H9 (cell line): ENCODE results near the gene SLC28A3. TPM values are rescaled to one million over a fixed set of nuclear protein-coding genes. Genes with fewer than 3 reads are reported as not detected.

Experiments used
- DNase-seq: peaks from one replicate; pipeline ENCODE4 v3.0.0-alpha.2; 2017
- H2AFZ ChIP-seq: one replicate; pipeline ENCODE4 v1.6.1; 2013; ENCODE audit warnings: mild to moderate bottlenecking, low read length, control low read depth, moderate library complexity
- H2AK5ac ChIP-seq: 2 replicates; pipeline ENCODE4 v1.6.1; 2013; ENCODE audit warnings: low read length, control low read depth, mixed read lengths; ENCODE audit not compliant: insufficient read length
- H2BK120ac ChIP-seq: one replicate; pipeline ENCODE4 v1.6.1; 2013; ENCODE audit warnings: low read depth, mild to moderate bottlenecking, low read length, control low read depth, inconsistent platforms; ENCODE audit not compliant: poor library complexity, severe bottlenecking
- H2BK12ac ChIP-seq: 2 replicates; pipeline ENCODE4 v1.6.1; 2013; ENCODE audit warnings: low read length, control low read depth, mixed read lengths, low read depth; ENCODE audit not compliant: insufficient read length
- H2BK15ac ChIP-seq: 2 replicates; pipeline ENCODE4 v1.6.1; 2013; ENCODE audit warnings: low read depth, low read length, control low read depth
- H2BK20ac ChIP-seq: one replicate; pipeline ENCODE4 v1.6.1; 2013; ENCODE audit warnings: low read depth, mild to moderate bottlenecking, low read length, control low read depth, inconsistent platforms; ENCODE audit not compliant: poor library complexity, severe bottlenecking
- H2BK5ac ChIP-seq: 2 replicates; pipeline ENCODE4 v1.6.1; 2013; ENCODE audit warnings: low read length, control low read depth, mixed read lengths; ENCODE audit not compliant: insufficient read length
- H3K14ac ChIP-seq: 2 replicates; pipeline ENCODE4 v1.6.1; 2013; ENCODE audit warnings: low read length, control low read depth; ENCODE audit not compliant: insufficient read depth
- H3K18ac ChIP-seq: 2 replicates; pipeline ENCODE4 v1.6.1; 2013; ENCODE audit warnings: low read depth, mild to moderate bottlenecking, mixed read lengths, low read length, control low read depth; ENCODE audit not compliant: insufficient read length
- H3K23ac ChIP-seq: 2 replicates; pipeline ENCODE4 v1.6.1; 2013; ENCODE audit warnings: low read length, control low read depth, mixed read lengths, low read depth; ENCODE audit not compliant: insufficient read length
- H3K23me2 ChIP-seq: 2 replicates; pipeline ENCODE4 v1.6.1; 2013; ENCODE audit warnings: low read depth, mild to moderate bottlenecking, mixed read lengths, low read length, control low read depth; ENCODE audit not compliant: insufficient read length, poor library complexity, severe bottlenecking
- H3K27ac ChIP-seq: 2 replicates; pipeline ENCODE4 v1.5.1; 2013; ENCODE audit warnings: low read length, control low read depth, mixed read lengths, low read depth; ENCODE audit not compliant: insufficient read length
- H3K27me3 ChIP-seq: 2 replicates; pipeline ENCODE4 v1.6.1; 2013; ENCODE audit warnings: low read length, control low read depth, inconsistent platforms; ENCODE audit not compliant: insufficient read depth
- H3K4ac ChIP-seq: 2 replicates; pipeline ENCODE4 v1.6.1; 2013; ENCODE audit warnings: low read depth, mild to moderate bottlenecking, control low read depth, inconsistent platforms, low read length, moderate library complexity
- H3K4me1 ChIP-seq: 2 replicates; pipeline ENCODE4 v1.6.1; 2013; ENCODE audit warnings: low read length, control low read depth, inconsistent platforms; ENCODE audit not compliant: insufficient read depth
- H3K4me2 ChIP-seq: 2 replicates; pipeline ENCODE4 v1.6.1; 2013; ENCODE audit warnings: low read length, control low read depth, mixed read lengths; ENCODE audit not compliant: insufficient read length, insufficient read depth
- H3K56ac ChIP-seq: 2 replicates; pipeline ENCODE4 v1.6.1; 2013; ENCODE audit warnings: low read depth, mild to moderate bottlenecking, mixed read lengths, low read length, control low read depth; ENCODE audit not compliant: insufficient read length
- H3K79me1 ChIP-seq: 2 replicates; pipeline ENCODE4 v1.6.1; 2013; ENCODE audit warnings: low read depth, mild to moderate bottlenecking, moderate library complexity, low read length, control low read depth, inconsistent platforms; ENCODE audit not compliant: insufficient read depth, poor library complexity, severe bottlenecking
- H3K79me2 ChIP-seq: 2 replicates; pipeline ENCODE4 v1.6.1; 2013; ENCODE audit warnings: low read length, control low read depth, inconsistent platforms; ENCODE audit not compliant: insufficient read depth
- H3K9ac ChIP-seq: 2 replicates; pipeline ENCODE4 v1.6.1; 2013; ENCODE audit warnings: low read length, control low read depth, mixed read lengths; ENCODE audit not compliant: insufficient read length; ENCODE audit errors: extremely low read depth
- H3K9me3 ChIP-seq: one replicate; pipeline ENCODE4 v1.6.1; 2013; ENCODE audit warnings: low read depth, low read length, inconsistent platforms; ENCODE audit not compliant: control insufficient read depth
- H3T11ph ChIP-seq: one replicate; pipeline ENCODE4 v1.6.1; 2013; ENCODE audit warnings: mild to moderate bottlenecking, low read length, control low read depth, inconsistent platforms
- H4K20me1 ChIP-seq: one replicate; pipeline ENCODE4 v1.6.1; 2013; ENCODE audit not compliant: control insufficient read depth, insufficient read length, insufficient read depth
- H4K5ac ChIP-seq: 2 replicates; pipeline ENCODE4 v1.6.1; 2013; ENCODE audit warnings: low read depth, mild to moderate bottlenecking, mixed read lengths, low read length, control low read depth; ENCODE audit not compliant: insufficient read length
- H4K8ac ChIP-seq: replicated peaks from 2 replicates; pipeline ENCODE4 v1.6.1; 2013; ENCODE audit warnings: low read length, control low read depth, mixed read lengths, low read depth; ENCODE audit not compliant: insufficient read length
- H4K91ac ChIP-seq: 2 replicates; pipeline ENCODE4 v1.6.1; 2013; ENCODE audit warnings: low read depth, mild to moderate bottlenecking, moderate library complexity, mixed read lengths, low read length, control low read depth; ENCODE audit not compliant: insufficient read length
- H3K27ac Mint-ChIP-seq, 3 experiments: 2 replicates in 2 of 3; 3 replicates in 1 of 3; pipeline ENCODE4 v1.8.0; 2020 to 2021; ENCODE audit warnings: mixed read lengths in 3 of 3, mild to moderate bottlenecking in 1 of 3, moderate library complexity in 1 of 3
- H3K27me3 Mint-ChIP-seq: 2 replicates; pipeline ENCODE4 v1.8.0; 2021; ENCODE audit warnings: low read depth, mild to moderate bottlenecking, moderate library complexity, mixed read lengths
- H3K36me3 Mint-ChIP-seq, 3 experiments: 2 replicates in 2 of 3; 3 replicates in 1 of 3; pipeline ENCODE4 v1.8.0; 2020 to 2021; ENCODE audit warnings: low read depth in 3 of 3, mixed read lengths in 3 of 3; ENCODE audit not compliant: insufficient read depth in 1 of 3
- H3K4me1 Mint-ChIP-seq, 2 experiments: 2 replicates each; pipeline ENCODE4 v1.8.0; 2020; ENCODE audit warnings: mixed read lengths in 2 of 2
- H3K4me3 Mint-ChIP-seq, 2 experiments: 2 replicates in 1 of 2; 3 replicates in 1 of 2; pipeline ENCODE4 v1.8.0; 2020 to 2021; ENCODE audit warnings: mild to moderate bottlenecking in 2 of 2, mixed read lengths in 2 of 2, moderate library complexity in 1 of 2
- H3K9me3 Mint-ChIP-seq, 2 experiments: 2 replicates in 1 of 2; 3 replicates in 1 of 2; pipeline ENCODE4 v1.8.0; 2020; ENCODE audit warnings: mild to moderate bottlenecking in 2 of 2, mixed read lengths in 2 of 2, moderate library complexity in 1 of 2
- WGBS: extraction: QIAGEN DNeasy Blood & Tissue Kit; methylation state at CpG from one replicate; pipeline ENCODE4 v1.1.7; 2013; ENCODE audit warnings: missing lambda C conversion rate, low lambda C conversion rate, mixed read lengths; ENCODE audit not compliant: insufficient read length; ENCODE audit errors: extremely low coverage; 5-methylcytosine and 5-hydroxymethylcytosine counted together
- total RNA-seq: library from RNA; stranded (reverse); gene quantifications from 2 replicates; pipeline ENCODE4 v1.2.1, GENCODE V29; 2021
- TF ChIP-seq, protein P1 (sequence below): fragments of 200-600 bp; sonication (generic); conservative IDR thresholded peaks from 3 replicates; pipeline ENCODE4 v1.8.0; 2021; ENCODE audit warnings: antibody characterized with exemption, mild to moderate bottlenecking

Gene SLC28A3
- total RNA-seq, 1 experiment from 2014 or later: not detected

GRCh38 chr9:84300271-84300670 lies 40.3 kb downstream of the SLC28A3 start:
- H2BK15ac ChIP-seq: no peak overlapping the region
- no peak for DNase-seq
- no peaks in the 10 kb centered on the region for H3K9me3 ChIP-seq
- no peaks in the 10 kb centered on the region for H4K20me1 ChIP-seq
- Mint-ChIP-seq H3K4me1 (peaks cover 15% of the 10 kb centered on the region in 2 experiments), H3K27me3 (no peaks in the 10 kb centered on the region), H3K4me3 (no peak overlapping the region), H3K27ac (no peak overlapping the region), H3K9me3 (no peaks in the 10 kb centered on the region; a peak in 1 of 5 replicates), H3K36me3 (no peaks in the 10 kb centered on the region; a peak in 1 of 7 replicates)
- no peak overlapping the region for H3K23ac ChIP-seq
- no peak overlapping the region for H2BK20ac ChIP-seq
- H4K5ac ChIP-seq: no peak overlapping the region
- H2BK5ac ChIP-seq: no peak overlapping the region
- H3K4me1 ChIP-seq: peaks cover 3% of the 10 kb centered on the region; the same call in 1 of the 2 replicates
- WGBS: no CpG with 5 or more reads among the region's 5 CpGs
- TF ChIP-seq, protein P1, sequence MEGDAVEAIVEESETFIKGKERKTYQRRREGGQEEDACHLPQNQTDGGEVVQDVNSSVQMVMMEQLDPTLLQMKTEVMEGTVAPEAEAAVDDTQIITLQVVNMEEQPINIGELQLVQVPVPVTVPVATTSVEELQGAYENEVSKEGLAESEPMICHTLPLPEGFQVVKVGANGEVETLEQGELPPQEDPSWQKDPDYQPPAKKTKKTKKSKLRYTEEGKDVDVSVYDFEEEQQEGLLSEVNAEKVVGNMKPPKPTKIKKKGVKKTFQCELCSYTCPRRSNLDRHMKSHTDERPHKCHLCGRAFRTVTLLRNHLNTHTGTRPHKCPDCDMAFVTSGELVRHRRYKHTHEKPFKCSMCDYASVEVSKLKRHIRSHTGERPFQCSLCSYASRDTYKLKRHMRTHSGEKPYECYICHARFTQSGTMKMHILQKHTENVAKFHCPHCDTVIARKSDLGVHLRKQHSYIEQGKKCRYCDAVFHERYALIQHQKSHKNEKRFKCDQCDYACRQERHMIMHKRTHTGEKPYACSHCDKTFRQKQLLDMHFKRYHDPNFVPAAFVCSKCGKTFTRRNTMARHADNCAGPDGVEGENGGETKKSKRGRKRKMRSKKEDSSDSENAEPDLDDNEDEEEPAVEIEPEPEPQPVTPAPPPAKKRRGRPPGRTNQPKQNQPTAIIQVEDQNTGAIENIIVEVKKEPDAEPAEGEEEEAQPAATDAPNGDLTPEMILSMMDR: no peak
- peak overlapping the region; percentile 46 for H3K18ac ChIP-seq
- no peak overlapping the region for H3K56ac ChIP-seq
- H3K79me2 ChIP-seq: no peaks in the 10 kb centered on the region
- H3K9ac ChIP-seq: no peak overlapping the region
- no peak overlapping the region for H4K8ac ChIP-seq
- no peak overlapping the region for H3K14ac ChIP-seq
- no peak overlapping the region for H3K27ac ChIP-seq
- no peak overlapping the region for H3K4me2 ChIP-seq
- no peak overlapping the region for H4K91ac ChIP-seq
- H2AK5ac ChIP-seq: no peak overlapping the region
- no peak overlapping the region for H2BK12ac ChIP-seq
- no peaks in the 10 kb centered on the region for H3K27me3 ChIP-seq
- H3K79me1 ChIP-seq: no peaks in the 10 kb centered on the region
- no peak overlapping the region for H2BK120ac ChIP-seq
- no peak overlapping the region for H2AFZ ChIP-seq
- no peak overlapping the region for H3K4ac ChIP-seq
- no peak overlapping the region for H3T11ph ChIP-seq
- H3K23me2 ChIP-seq: no peaks in the 10 kb centered on the region
